GM18505 (cell line): Measurements from ENCODE around the gene OR13G1.
A peak's percentile ranks its signal among the peaks of the same experiment; 100 is the strongest.
"Not testable (repeated sequence)": the region's sequence is repeated elsewhere in the genome, so short reads cannot be mapped to it uniquely, and the experiment has no call there.

ENCODE experiments used
- ATAC-seq: cut with Tn5 transposase; IDR thresholded peaks from one replicate; pipeline ENCODE4 v1.9.1; 2021; ENCODE audit not compliant: unreplicated experiment
- POLR2A ChIP-seq: IDR thresholded peaks from 4 replicates; pipeline ENCODE4 v1.6.1; 2011; ENCODE audit warnings: borderline replicate concordance; ENCODE audit not compliant: insufficient read depth, insufficient read length; ENCODE audit errors: extremely low read depth

OR13G1 gene, protein sequence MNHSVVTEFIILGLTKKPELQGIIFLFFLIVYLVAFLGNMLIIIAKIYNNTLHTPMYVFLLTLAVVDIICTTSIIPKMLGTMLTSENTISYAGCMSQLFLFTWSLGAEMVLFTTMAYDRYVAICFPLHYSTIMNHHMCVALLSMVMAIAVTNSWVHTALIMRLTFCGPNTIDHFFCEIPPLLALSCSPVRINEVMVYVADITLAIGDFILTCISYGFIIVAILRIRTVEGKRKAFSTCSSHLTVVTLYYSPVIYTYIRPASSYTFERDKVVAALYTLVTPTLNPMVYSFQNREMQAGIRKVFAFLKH

DNA sequence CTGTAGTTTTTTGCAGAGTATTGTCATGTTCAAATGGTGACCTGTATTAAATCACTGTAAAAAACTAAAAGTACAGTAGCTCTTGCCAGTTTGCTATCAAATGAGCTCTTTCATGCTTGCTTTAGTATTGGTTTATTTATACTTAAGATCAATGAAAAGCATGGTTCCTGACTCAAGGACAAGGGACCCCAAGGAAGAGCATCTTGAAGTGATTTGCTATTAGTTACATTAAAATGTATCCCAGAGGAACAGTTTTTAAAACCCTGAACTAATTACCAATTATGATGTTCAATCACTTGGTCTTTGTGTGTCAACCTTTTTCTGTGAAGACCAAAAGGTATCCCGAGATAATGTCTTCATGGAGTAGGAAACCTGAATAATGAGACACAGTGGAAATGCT is at the start of gene OR13G1:
OR13G1 (minus strand) TSS at position 101 of the 400 bp plus-strand sequence. CDS start 6,698 bp downstream, outside the sequence.
- TF ChIP-seq POLR2A = no peak
- no peak for ATAC-seq

GRCh38 chr1:247721222-247721621 is 41.7 kb upstream of the OR13G1 start:
- ATAC-seq = no peak
- no peak for TF ChIP-seq POLR2A

- ATAC-seq = no peak
- no peak for TF ChIP-seq POLR2A
Measured at GRCh38 chr1:247716546-247716945, 37.0 kb upstream of the OR13G1 start, which contains the start of gene OR6F1. Gene OR6F1, minus strand, starts transcription at chr1:247716646. Its CDS starts 3,891 bp downstream, at chr1:247712755.

GRCh38 chr1:247713753-247714152 is 34.2 kb upstream of the OR13G1 start:
- no peak for TF ChIP-seq POLR2A
- ATAC-seq = no peak

DNA sequence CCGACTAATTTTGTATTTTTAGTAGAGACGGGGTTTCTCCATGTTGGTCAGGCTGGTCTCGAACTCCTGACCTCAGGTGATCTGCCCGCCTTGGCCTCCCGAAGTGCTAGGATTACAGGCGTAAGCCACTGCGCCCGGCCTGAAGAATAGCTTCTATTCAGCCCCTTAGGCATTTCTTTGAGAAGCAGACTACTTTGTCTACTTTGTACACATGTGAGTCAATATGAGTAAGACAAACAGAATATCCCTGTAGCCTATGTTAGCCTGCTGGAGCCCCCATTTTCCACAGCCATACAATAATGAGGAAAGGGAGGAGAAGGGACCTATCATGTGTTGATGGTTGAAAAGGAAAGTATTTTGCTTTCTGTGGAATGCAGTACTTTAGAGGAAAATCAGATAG is 31.1 kb upstream of the OR13G1 start:
- ATAC-seq = not testable (repeated sequence)

DNA sequence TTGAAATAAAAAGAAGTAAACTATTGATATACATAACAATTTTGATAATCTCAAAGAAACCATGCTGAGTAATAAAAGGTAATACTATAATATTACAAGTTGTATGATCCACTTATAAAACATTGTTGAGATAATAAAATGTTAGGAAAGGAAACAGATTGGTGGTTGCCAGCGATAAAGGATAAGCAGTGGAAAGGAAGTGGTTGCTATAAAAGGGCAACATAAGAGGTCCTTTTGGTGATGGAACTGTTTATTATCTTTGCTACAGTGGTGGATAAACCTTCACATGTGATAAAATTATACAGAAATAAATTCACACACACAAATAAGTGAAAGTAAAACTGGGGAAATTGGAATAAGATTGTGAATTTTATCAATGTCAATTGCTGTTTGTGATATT is 21.8 kb upstream of the OR13G1 start:
- TF ChIP-seq POLR2A = no peak
- no peak for ATAC-seq

DNA sequence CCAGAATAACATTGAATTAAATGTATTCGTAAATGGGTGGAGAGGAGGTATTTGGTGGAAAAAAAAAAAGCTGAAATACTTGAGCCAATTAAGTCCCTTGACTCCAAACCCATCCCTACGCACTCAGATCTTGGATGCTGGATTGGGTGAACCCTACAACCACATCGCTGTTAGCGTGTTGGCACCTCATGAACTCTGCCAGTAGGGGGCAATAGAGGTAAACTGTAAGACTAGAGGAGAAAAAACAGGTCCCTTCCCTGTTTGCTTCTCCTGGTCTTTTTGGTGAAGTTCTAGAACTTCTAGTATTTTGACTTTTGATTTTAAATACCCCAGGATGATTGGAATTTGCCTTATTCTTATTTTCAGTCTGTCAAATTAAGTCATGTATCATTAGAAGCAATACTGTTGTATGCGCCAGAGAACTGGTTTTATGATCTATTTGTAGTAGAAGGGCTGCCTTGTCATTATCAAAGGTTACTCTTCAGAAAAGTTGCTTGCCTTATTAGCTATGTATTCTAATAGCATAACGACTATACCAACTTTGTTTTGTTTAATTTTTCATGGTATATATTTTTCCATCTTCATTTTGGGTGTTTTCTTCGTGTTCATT is 1.9 kb upstream of the OR13G1 start:
- ATAC-seq = peak; percentile 92
- no peak for TF ChIP-seq POLR2A

GRCh38 chr1:247680171-247680570 is 632 bp upstream of the OR13G1 start:
- no peak for TF ChIP-seq POLR2A
- ATAC-seq = no peak

DNA sequence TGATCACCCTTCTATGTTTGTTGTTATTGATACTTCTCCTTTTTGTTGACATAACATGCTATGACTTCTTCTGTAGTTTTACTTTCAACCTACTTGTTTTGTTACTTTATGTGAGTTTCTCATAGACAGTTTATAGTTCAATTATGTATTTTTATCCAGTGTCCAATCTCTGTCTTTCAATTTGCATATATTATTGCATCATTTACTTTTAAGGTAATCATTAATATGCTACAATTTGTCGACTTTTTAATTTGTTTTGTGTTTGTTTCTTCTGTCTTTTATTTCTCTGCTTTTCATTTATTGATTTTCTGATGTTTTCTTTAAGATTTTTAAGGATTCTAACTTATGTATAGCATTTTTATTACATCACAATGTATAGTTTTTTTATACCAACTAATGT is 10.3 kb downstream of the OR13G1 start:
- no peak for TF ChIP-seq POLR2A
- no peak for ATAC-seq

DNA sequence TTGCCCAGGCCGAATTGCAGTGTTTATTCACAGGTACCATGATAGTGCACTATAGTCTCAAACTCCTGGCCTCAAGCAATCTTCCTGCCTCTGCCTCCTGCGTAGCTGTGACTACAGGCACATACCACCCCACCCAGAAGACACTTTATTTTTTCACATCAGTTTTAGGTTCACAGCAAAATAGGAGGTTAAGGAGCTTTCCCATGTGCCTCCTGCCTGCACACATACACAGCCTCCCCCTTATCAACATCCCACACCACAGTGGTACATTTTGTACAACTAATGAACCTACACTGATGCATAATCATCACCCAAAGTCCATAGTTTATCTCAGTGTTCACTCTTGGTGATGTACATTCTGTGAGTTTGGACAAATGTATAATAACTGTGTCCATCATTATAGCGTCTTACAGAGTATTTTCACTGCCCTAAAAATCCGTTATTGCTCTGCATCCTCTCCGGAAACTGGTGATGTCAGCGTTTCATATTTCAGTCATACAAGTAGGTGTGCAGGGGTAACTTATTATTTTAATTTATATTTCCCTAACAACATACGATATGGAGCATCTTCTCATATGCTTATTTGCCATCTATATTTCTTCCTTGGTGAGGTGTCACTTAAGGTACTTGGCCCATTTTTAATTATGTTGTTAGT is 23.2 kb downstream of the OR13G1 start:
- no peak for ATAC-seq
- no peak for TF ChIP-seq POLR2A

GRCh38 chr1:247653040-247653439 is 26.5 kb downstream of the OR13G1 start:
- TF ChIP-seq POLR2A = no peak
- ATAC-seq = no peak

DNA sequence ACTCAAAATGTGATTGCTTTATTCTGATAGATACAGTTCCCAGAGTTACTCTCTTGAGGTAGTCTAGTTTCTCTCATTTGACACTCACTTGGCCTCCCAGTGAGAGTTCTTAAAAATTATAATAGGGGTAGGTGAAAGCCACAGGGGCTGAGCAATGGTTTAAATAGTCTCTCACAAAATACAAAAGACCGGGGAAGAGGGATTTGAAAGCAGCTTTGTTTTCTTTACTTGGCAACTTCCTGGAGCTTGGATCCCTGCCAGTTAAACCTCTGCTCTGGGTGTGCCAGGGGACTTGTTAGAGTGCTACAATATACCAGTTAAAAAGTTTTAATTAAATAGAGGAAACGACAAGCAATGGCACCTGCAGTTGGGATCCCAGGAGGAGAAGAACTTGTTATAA is 31.7 kb downstream of the OR13G1 start:
- no peak for ATAC-seq
- no peak for TF ChIP-seq POLR2A

DNA sequence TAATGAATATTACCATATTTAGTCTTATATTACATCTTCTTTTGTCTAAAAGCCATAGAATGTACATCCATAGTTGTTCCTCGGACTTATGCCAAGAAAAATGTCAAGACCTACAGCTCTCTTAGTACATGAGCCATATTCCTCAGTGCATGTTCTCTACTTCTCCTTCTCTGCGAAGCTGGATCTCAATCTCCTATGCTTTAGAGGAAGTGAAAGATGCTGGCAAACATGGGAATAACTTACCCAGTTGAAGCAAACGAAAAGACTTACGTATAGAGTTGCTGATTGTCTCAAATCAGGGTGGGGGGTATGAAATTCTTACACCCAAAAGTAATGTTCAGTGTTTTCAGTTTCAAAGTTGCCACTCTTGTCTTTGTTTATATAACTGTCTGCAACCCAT is 32.7 kb downstream of the OR13G1 start:
- ATAC-seq = no peak
- no peak for TF ChIP-seq POLR2A

GRCh38 chr1:247642742-247643141 is 36.8 kb downstream of the OR13G1 start:
- TF ChIP-seq POLR2A = no peak
- ATAC-seq = no peak
